Measurements from ENCODE around the gene KIF18B. TPM values are rescaled to one million over a fixed set of nuclear protein-coding genes. Genes with fewer than 3 reads are reported as not detected.

The KIF18B gene
- total RNA-seq, 1 donor from 2014 or later = 2.8 TPM

DNA sequence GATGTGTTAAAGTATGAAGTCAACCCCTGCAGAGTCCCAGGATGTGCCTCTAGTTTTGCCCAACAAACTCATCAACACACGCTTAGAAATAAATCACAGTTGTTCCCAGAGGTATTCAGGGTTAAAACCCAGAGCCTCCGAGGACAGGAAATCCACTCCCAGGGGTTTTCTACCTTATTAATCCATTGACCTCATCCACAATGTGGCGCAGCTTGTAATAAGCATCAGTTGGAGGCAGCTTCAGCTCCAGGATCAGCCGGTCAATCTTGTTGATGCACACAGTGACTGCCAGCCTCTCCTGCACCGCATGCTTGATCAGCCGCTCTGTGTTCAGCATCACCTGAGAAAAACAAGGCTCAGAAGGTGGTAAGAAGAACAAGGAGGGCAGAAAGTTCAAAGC, 71.8 kb downstream of the KIF18B start:
- DNase-seq = no peak

Small RNAs within 50 kb of the gene (small RNA-seq; reads per million reads assigned to genes)
- gene AC015936.2 (ENCODE audit: low replicate concordance) = not detected
- gene CCDC103 (ENCODE audit: low replicate concordance) = not detected
- 0.09 reads per million for gene MIR6783 (ENCODE audit: low replicate concordance)
- not detected for gene RN7SL405P (ENCODE audit: low replicate concordance)

Other genes with a start within 250 kb of the KIF18B start
- 3.9 TPM for gene DBF4B, start 239.1 kb downstream of the KIF18B start, total RNA-seq
- 0.89 TPM for gene ADAM11, start 188.8 kb downstream of the KIF18B start, total RNA-seq
- 19.9 TPM for gene GJC1, start 117.5 kb downstream of the KIF18B start, total RNA-seq
- gene HIGD1B, start 99.9 kb downstream of the KIF18B start, total RNA-seq = 1.2 TPM
- gene EFTUD2, start 48.3 kb downstream of the KIF18B start, total RNA-seq = 68.9 TPM
- gene GFAP, start 32.3 kb downstream of the KIF18B start, total RNA-seq = 0.69 TPM
- gene C1QL1, start 20.5 kb upstream of the KIF18B start, total RNA-seq = 0.20 TPM
- 25.6 TPM for gene DCAKD, start 103.9 kb upstream of the KIF18B start, total RNA-seq
- gene NMT1, start 113.5 kb upstream of the KIF18B start, total RNA-seq = 46.4 TPM
- gene PLCD3, start 184.7 kb upstream of the KIF18B start, total RNA-seq = 14.1 TPM
- gene ACBD4, start 187.9 kb upstream of the KIF18B start, total RNA-seq = 4.6 TPM
- 21.8 TPM for gene HEXIM1, start 200.7 kb upstream of the KIF18B start, total RNA-seq
- gene HEXIM2, start 214.1 kb upstream of the KIF18B start, total RNA-seq = 3.3 TPM

Data from skin of body (tissue), 3 donors.